Fibroblast of peridontal ligament (primary cell): ENCODE data around the gene GRP.
"Not testable (repeated sequence)": the region's sequence is repeated elsewhere in the genome, so short reads cannot be mapped to it uniquely, and the experiment has no call there.

Experiments
- DNase-seq: peaks from one replicate; pipeline ENCODE4 v3.0.0-alpha.2; 2010; ENCODE audit errors: extremely low read depth

Gene GRP

GRCh38 chr18:59229191-59229590, 9.2 kb downstream of the GRP start:
- no peak for DNase-seq

- DNase-seq: peak; percentile 12
Measured at GRCh38 chr18:59229701-59230443, 9.9 kb downstream of the GRP start.

- no peak for DNase-seq
Measured at GRCh38 chr18:59231114-59231513, 11.2 kb downstream of the GRP start.

- no peak for DNase-seq
Measured at GRCh38 chr18:59231877-59232276, 11.9 kb downstream of the GRP start.

GRCh38 chr18:59232309-59233016, 12.5 kb downstream of the GRP start:
- DNase-seq: no peak

- DNase-seq: peak; percentile 7
Measured at GRCh38 chr18:59233017-59233410, 13.1 kb downstream of the GRP start.

- DNase-seq: peak; percentile 14
Measured at GRCh38 chr18:59238385-59238784, 18.4 kb downstream of the GRP start.

GRCh38 chr18:59239642-59240041, 19.7 kb downstream of the GRP start:
- DNase-seq: no peak

GRCh38 chr18:59242906-59243305, 22.9 kb downstream of the GRP start:
- DNase-seq: no peak

- no peak for DNase-seq
Measured at GRCh38 chr18:59246796-59247195, 26.8 kb downstream of the GRP start.

GRCh38 chr18:59249199-59249774, 29.3 kb downstream of the GRP start:
- DNase-seq: peak; percentile 97

GRCh38 chr18:59255491-59255890, 35.5 kb downstream of the GRP start:
- not testable (repeated sequence) for DNase-seq

- not testable (repeated sequence) for DNase-seq
Measured at GRCh38 chr18:59261842-59262241, 41.9 kb downstream of the GRP start.

- not testable (repeated sequence) for DNase-seq
Measured at GRCh38 chr18:59262243-59262642, 42.3 kb downstream of the GRP start.

GRCh38 chr18:59263661-59264060, 43.7 kb downstream of the GRP start:
- no peak for DNase-seq

GRCh38 chr18:59264121-59264571, 44.2 kb downstream of the GRP start:
- DNase-seq: no peak

- no peak for DNase-seq
Measured at GRCh38 chr18:59264651-59265245, 44.8 kb downstream of the GRP start.

GRCh38 chr18:59265246-59265973, 45.5 kb downstream of the GRP start:
- DNase-seq: no peak

- no peak for DNase-seq
Measured at GRCh38 chr18:59265974-59266369, 46.0 kb downstream of the GRP start.

GRCh38 chr18:59266459-59266858, 46.5 kb downstream of the GRP start:
- DNase-seq: no peak

- DNase-seq: no peak
Measured at GRCh38 chr18:59266886-59267502, 47.0 kb downstream of the GRP start.
